ENCODE results near the gene YIF1B.

YIF1B gene

DNA sequence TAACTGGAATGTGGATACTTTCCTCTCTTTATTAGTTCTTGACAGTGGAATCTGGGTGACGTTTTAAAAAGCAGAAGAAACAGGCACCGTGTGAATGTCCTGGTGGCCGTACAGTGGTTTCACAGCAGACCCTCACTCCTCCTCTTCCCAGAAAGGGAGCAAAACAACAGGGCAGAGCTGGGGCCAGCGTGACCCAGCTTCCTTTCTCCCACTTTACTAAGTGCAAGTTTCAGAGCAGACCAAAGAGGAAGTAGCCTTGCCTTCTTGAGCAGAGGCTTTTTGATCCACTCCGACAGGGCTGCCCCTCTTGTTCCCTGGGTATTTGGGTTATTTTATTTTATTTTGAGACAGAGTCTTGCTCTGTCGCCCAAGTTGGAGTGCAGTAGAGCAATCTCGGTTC lies 31.3 kb downstream of the YIF1B start:
- no peak for TF ChIP-seq CTCF (IDR thresholded peaks at IDR 0.05; ENCODE audit: control insufficient read depth, extremely low read depth, insufficient read depth)
- no peak for DNase-seq (ENCODE audit: low read depth)
- H3K4me3 ChIP-seq (ENCODE audit: low read depth, low read length) = no peak overlapping the region

DNA sequence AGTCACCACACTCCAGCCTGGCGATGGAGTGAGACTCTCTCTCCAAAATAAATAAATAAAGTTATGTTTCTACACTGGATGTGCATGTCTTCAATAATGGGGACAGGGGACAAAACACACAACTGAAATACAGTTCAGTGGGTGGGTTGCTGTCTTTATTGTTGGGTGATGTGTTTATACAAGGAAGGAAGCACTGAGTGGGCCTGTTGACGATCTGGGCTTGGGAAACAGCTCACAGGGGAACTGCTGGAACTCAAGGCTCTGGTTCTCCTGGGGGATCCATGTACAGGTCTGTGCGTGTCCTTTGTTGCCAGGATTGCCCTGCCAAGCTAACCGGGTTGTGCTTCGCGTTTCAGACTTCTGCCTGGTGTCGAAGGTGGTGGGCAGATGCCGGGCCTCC lies 32.5 kb downstream of the YIF1B start:
- DNase-seq (ENCODE audit: low read depth) = no peak
- no peak for TF ChIP-seq CTCF (IDR thresholded peaks at IDR 0.05; ENCODE audit: control insufficient read depth, extremely low read depth, insufficient read depth)

GRCh38 chr19:38281811-38282566 lies 33.8 kb downstream of the YIF1B start:
- H3K4me3 ChIP-seq (ENCODE audit: low read depth, low read length) = no peak overlapping the region
- no peak for TF ChIP-seq CTCF (IDR thresholded peaks at IDR 0.05; ENCODE audit: control insufficient read depth, extremely low read depth, insufficient read depth)
- no peak for DNase-seq (ENCODE audit: low read depth)

More for the DNA sequence above, 32.5 kb downstream of the YIF1B start:
- H3K4me3 ChIP-seq (ENCODE audit: low read depth, low read length) = no peak overlapping the region

DNA sequence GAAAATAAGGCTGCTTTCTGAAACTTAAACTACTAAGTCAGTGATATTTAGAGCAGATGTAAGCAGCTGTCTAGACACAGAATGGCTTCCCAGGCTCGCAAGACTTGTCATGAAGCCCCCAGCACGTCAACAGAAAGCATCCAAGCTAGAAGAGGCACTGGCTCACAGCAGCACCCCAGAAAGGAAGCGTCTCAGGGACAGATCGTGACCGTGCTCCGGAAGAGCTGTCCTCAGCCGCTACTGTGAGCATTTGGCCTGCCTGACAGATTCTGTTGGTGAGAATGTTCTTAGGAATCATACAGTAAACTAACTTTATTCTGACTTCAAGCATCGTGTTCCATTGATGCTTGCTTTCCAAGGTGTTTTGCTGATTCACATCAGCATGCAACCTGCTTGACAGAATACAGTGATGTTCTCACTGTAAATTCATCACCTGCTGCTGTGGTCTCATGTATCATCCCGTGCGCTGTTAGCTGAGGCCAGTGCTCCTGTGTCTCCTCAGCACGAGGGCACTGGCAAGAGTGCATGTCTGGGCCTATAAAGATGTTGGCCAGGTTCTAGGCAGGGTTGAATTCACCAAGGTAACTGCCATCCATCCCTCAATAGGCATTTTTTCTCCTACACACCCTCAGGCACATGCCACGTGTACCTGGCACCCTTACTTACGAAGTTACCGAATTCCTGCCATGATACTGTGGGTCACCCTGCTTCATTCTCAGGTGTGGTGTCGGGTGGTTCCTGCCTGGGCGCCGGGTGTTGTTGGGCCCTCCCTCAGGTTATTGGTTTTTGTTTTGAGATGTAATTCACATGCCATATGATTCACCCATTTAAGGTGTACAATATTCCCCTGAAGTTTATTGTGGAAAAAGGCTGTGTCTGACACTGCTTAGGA lies 35.5 kb downstream of the YIF1B start:
- H3K4me3 ChIP-seq (ENCODE audit: low read depth, low read length) = no peak overlapping the region
- TF ChIP-seq CTCF (IDR thresholded peaks at IDR 0.05; ENCODE audit: control insufficient read depth, extremely low read depth, insufficient read depth) = no peak
- DNase-seq (ENCODE audit: low read depth) = no peak

- TF ChIP-seq CTCF (IDR thresholded peaks at IDR 0.05; ENCODE audit: control insufficient read depth, extremely low read depth, insufficient read depth) = no peak
- no peak overlapping the region for H3K4me3 ChIP-seq (ENCODE audit: low read depth, low read length)
- DNase-seq (ENCODE audit: low read depth) = no peak
Observed at GRCh38 chr19:38278751-38279150, 37.0 kb downstream of the YIF1B start.

GRCh38 chr19:38277969-38278680 lies 37.6 kb downstream of the YIF1B start:
- no peak for TF ChIP-seq CTCF (IDR thresholded peaks at IDR 0.05; ENCODE audit: control insufficient read depth, extremely low read depth, insufficient read depth)
- H3K4me3 ChIP-seq (ENCODE audit: low read depth, low read length) = peak overlapping the region; percentile 21; the same call in 1 of the 2 replicates
- no peak for DNase-seq (ENCODE audit: low read depth)
